HG03060 (cell line): Measurements from ENCODE around the gene CCR7.

Experiments used
- ATAC-seq: cut with Tn5 transposase; IDR thresholded peaks from one replicate; pipeline ENCODE4 v1.9.1; 2021; ENCODE audit warnings: low read depth, moderate number of reproducible peaks; ENCODE audit not compliant: unreplicated experiment

Gene CCR7

GRCh38 chr17:40563220-40564052 is 1.8 kb downstream of the CCR7 start:
- no peak for ATAC-seq

- ATAC-seq: no peak
These were observed 2.4 kb downstream of the CCR7 start for GRCh38 chr17:40562838-40563219.

GRCh38 chr17:40561871-40562611 is 3.2 kb downstream of the CCR7 start:
- peak; percentile 30 for ATAC-seq

- no peak for ATAC-seq
These were observed 3.9 kb downstream of the CCR7 start for GRCh38 chr17:40561294-40561870.

- ATAC-seq: no peak
These were observed 4.5 kb downstream of the CCR7 start for GRCh38 chr17:40560592-40561293.

GRCh38 chr17:40559954-40560591 is 5.2 kb downstream of the CCR7 start:
- no peak for ATAC-seq

- no peak for ATAC-seq
These were observed 5.7 kb downstream of the CCR7 start for GRCh38 chr17:40559564-40559916.

- ATAC-seq: no peak
These were observed 6.2 kb downstream of the CCR7 start for GRCh38 chr17:40558890-40559563.

- ATAC-seq: no peak
These were observed 6.9 kb downstream of the CCR7 start for GRCh38 chr17:40558300-40558889.

GRCh38 chr17:40557531-40558299 is 7.6 kb downstream of the CCR7 start:
- no peak for ATAC-seq

- ATAC-seq: no peak
These were observed 8.3 kb downstream of the CCR7 start for GRCh38 chr17:40556884-40557414.

GRCh38 chr17:40556198-40556661 is 9.0 kb downstream of the CCR7 start:
- no peak for ATAC-seq

- ATAC-seq: no peak
These were observed 9.7 kb downstream of the CCR7 start for GRCh38 chr17:40555296-40556190.

- ATAC-seq: no peak
These were observed 10.5 kb downstream of the CCR7 start for GRCh38 chr17:40554646-40555295.

GRCh38 chr17:40553694-40554534 is 11.4 kb downstream of the CCR7 start:
- no peak for ATAC-seq
